ENCODE results near the gene KDM3B. TPM values are rescaled to one million over a fixed set of nuclear protein-coding genes. Genes with fewer than 3 reads are reported as not detected.

The KDM3B gene
- total and polyA plus RNA-seq, 2 experiments from 2014 or later: 25.8 to 86.6 TPM

DNA sequence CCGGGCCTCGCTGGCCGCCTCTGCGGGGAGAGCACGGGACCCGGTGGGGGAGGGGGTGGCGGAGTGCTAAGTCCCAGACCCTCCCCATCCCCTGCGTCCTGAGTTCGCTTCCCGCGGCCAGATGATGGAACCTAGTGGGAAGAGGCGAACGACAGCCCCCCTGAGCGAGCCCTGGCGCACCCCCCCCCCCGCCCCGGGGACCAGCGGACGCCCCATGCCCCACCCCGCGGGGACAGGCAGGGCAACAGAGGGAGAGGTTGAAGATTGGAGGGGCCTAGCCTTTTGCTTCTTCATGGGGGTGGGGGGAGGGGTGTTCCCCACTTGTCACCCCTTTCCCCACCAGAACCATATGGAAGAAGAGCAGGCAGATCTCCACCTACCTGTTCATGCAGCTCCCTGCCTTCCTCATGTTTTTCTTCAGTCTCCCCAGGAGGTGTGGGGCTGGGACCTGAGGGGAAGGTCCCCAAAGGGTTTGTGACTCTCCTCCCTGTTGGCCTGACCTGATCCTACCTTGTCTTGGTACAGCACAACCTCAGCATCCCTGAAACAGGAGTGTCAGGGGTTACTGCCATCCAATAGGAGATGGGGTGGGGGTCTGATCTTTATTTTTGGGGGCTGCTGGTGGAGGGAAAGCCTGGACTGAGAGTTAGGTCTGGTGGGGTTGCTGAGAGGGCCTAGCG, 13.9 kb upstream of the KDM3B start:
- no peak overlapping the region for H2AFZ ChIP-seq
- H3K27me3 ChIP-seq (ENCODE audit: insufficient read depth): no peaks in the 10 kb centered on the region
- 0 out of 2 replicates have a peak, but pooled peaks cover 6% of the 10 kb centered on the region for H4K20me1 ChIP-seq (replicated peaks; ENCODE audit: insufficient read depth)
- Mint-ChIP-seq H3K9me3 (no peaks in the 10 kb centered on the region), H3K4me3 (peak overlapping the region; percentile 97), H3K27me3 (ENCODE audit: insufficient read depth, low read depth, poor library complexity) (peaks cover 5% of the 10 kb centered on the region), H3K27ac (peak overlapping the region; percentile 93), H3K4me1 (peaks cover 22% of the 10 kb centered on the region), H3K36me3 (ENCODE audit: low read depth) (peaks cover 29% of the 10 kb centered on the region)
- no peaks in the 10 kb centered on the region for H3F3A ChIP-seq (replicated peaks; ENCODE audit: low read depth)
- H3K4me2 ChIP-seq: peak overlapping the region; percentile 99
- H3K9me2 ChIP-seq (ENCODE audit: insufficient read depth): no peaks in the 10 kb centered on the region
- peaks cover 12% of the 10 kb centered on the region; the same call in 1 of the 2 replicates for H3K4me1 ChIP-seq (ENCODE audit: insufficient read depth)
- peak overlapping the region; percentile 85 for H3K4me3 ChIP-seq
- TF ChIP-seq, protein P1, sequence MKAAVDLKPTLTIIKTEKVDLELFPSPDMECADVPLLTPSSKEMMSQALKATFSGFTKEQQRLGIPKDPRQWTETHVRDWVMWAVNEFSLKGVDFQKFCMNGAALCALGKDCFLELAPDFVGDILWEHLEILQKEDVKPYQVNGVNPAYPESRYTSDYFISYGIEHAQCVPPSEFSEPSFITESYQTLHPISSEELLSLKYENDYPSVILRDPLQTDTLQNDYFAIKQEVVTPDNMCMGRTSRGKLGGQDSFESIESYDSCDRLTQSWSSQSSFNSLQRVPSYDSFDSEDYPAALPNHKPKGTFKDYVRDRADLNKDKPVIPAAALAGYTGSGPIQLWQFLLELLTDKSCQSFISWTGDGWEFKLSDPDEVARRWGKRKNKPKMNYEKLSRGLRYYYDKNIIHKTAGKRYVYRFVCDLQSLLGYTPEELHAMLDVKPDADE (IDR thresholded peaks at IDR 0.05): 0 out of 2 replicates have a peak, but pooled peaks have one; percentile 1
- TF ChIP-seq CREB1 (CRISPR knock-in tag; IDR thresholded peaks at IDR 0.05; ENCODE audit: low read depth) (0 out of 2 replicates have a peak, but pooled peaks have one; percentile 4), CTCF (conservative IDR thresholded peaks at IDR 0.05; ENCODE audit: low read depth in 2 of 2) (no peak)
- peak overlapping the region; percentile 100 for H3K27ac ChIP-seq (ENCODE audit: low read depth)
- peak; percentile 7 for ATAC-seq
- peaks cover 13% of the 10 kb centered on the region for H3K36me3 ChIP-seq (ENCODE audit: insufficient read depth)
- peaks cover 52% of the 10 kb centered on the region for H3K79me2 ChIP-seq (replicated peaks; ENCODE audit: insufficient read depth)
- DNase-seq (ENCODE audit: low spot score): no peak

DNA sequence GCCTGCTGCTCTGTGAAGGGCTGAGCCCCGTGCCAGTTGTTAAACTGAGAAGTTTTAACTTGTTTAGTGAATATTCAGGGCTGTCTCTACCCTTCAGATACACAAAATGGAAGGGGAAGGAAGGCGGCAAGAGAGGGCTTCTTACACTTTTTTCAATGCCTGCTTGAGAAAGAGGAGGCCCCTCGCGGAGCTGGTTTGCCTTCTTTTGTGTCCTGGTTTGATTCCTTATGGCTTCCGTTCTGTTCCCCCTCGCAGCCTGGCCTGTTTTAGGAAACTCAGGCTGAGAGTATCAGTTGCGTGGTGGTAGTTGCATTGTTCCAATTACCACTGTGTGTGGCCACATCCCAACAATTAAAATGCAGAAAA, 13.4 kb upstream of the KDM3B start:
- DNase-seq (ENCODE audit: low spot score): peak; percentile 55
- TF ChIP-seq ZNF331 (CRISPR knock-in tag; IDR thresholded peaks at IDR 0.05; ENCODE audit: low read depth) (no peak), POLR2AphosphoS5 (IDR thresholded peaks at IDR 0.05; ENCODE audit: low read depth) (no peak), EZH2phosphoT487 (IDR thresholded peaks at IDR 0.05; ENCODE audit: unreplicated experiment) (no peak)
- Histone ChIP-seq H3K79me2 (replicated peaks; ENCODE audit: insufficient read depth) (peaks cover 58% of the 10 kb centered on the region), H3K4me1 (ENCODE audit: insufficient read depth) (peaks cover 12% of the 10 kb centered on the region; the same call in 1 of the 2 replicates), H3K4me3 (peak overlapping the region; percentile 85), H3K27me3 (ENCODE audit: insufficient read depth) (no peaks in the 10 kb centered on the region), H3K36me3 (ENCODE audit: insufficient read depth) (peaks cover 18% of the 10 kb centered on the region), H3F3A (replicated peaks; ENCODE audit: low read depth) (no peaks in the 10 kb centered on the region), H3K27ac (ENCODE audit: low read depth) (peak overlapping the region; percentile 100), H4K20me1 (replicated peaks; ENCODE audit: insufficient read depth) (0 out of 2 replicates have a peak, but pooled peaks cover 6% of the 10 kb centered on the region), H3K9me2 (ENCODE audit: insufficient read depth) (no peaks in the 10 kb centered on the region), H2AFZ (no peak overlapping the region), H3K4me2 (peak overlapping the region; percentile 99)
- Mint-ChIP-seq H3K4me1 (peaks cover 27% of the 10 kb centered on the region), H3K27ac (peak overlapping the region; percentile 93), H3K27me3 (ENCODE audit: insufficient read depth, low read depth, poor library complexity) (peaks cover 5% of the 10 kb centered on the region), H3K4me3 (peak overlapping the region; percentile 97), H3K36me3 (ENCODE audit: low read depth) (peaks cover 34% of the 10 kb centered on the region), H3K9me3 (no peaks in the 10 kb centered on the region)
- ATAC-seq: peak; percentile 1

Data from GM23338 (cell line).